Smooth muscle cell (in vitro differentiated cells): ENCODE measurements around the gene MYO7B. TPM values are rescaled to one million over a fixed set of nuclear protein-coding genes. Genes with fewer than 3 reads are reported as not detected.
A peak's percentile ranks its signal among the peaks of the same experiment; 100 is the strongest.
"Not testable (repeated sequence)": the region's sequence is repeated elsewhere in the genome, so short reads cannot be mapped to it uniquely, and the experiment has no call there.

Source experiments
- DNase-seq: peaks from one replicate; lab custom pipeline; 2025; ENCODE audit not compliant: unreplicated experiment; lab: John Stamatoyannopoulos, UW
- H2AFZ ChIP-seq: fragments of 200-600 bp; sonication (generic); 2 replicates; pipeline ENCODE4 v1.6.0; 2016; ENCODE audit warnings: antibody characterized with exemption, low read depth, mild to moderate bottlenecking
- H3F3A ChIP-seq: fragments of 200-600 bp; sonication (generic); 2 replicates; pipeline ENCODE4 v1.6.0; 2017; ENCODE audit warnings: antibody characterized with exemption, low read depth
- H3K27ac ChIP-seq: fragments of 200-600 bp; sonication (generic); 2 replicates; pipeline ENCODE4 v1.5.1; 2016; ENCODE audit warnings: low read depth, mild to moderate bottlenecking
- H3K27me3 ChIP-seq: fragments of 200-600 bp; sonication (generic); 2 replicates; pipeline ENCODE4 v1.6.1; 2016; ENCODE audit warnings: low read depth, mild to moderate bottlenecking
- H3K36me3 ChIP-seq: fragments of 200-600 bp; sonication (generic); 2 replicates; pipeline ENCODE4 v1.5.1; 2016; ENCODE audit warnings: low read depth
- H3K4me1 ChIP-seq: fragments of 200-600 bp; sonication (generic); 2 replicates; pipeline ENCODE4 v1.5.1; 2016; ENCODE audit warnings: low read depth
- H3K4me2 ChIP-seq: fragments of 200-600 bp; sonication (generic); 2 replicates; pipeline ENCODE4 v1.6.0; 2016; ENCODE audit warnings: mild to moderate bottlenecking
- H3K4me3 ChIP-seq: fragments of 200-600 bp; sonication (generic); 2 replicates; pipeline ENCODE4 v1.5.1; 2016; ENCODE audit warnings: mild to moderate bottlenecking
- H3K79me2 ChIP-seq: fragments of 200-600 bp; sonication (generic); 2 replicates; pipeline ENCODE4 v1.6.0; 2016; ENCODE audit warnings: low read depth, mild to moderate bottlenecking
- H3K9ac ChIP-seq: fragments of 200-600 bp; sonication (generic); 2 replicates; pipeline ENCODE4 v1.6.0; 2016; ENCODE audit warnings: low read depth
- H3K9me3 ChIP-seq: fragments of 200-600 bp; sonication (generic); replicated peaks from 2 replicates; pipeline ENCODE4 v1.5.1; 2016; ENCODE audit warnings: low read depth
- H4K20me1 ChIP-seq: fragments of 200-600 bp; sonication (generic); 2 replicates; pipeline ENCODE4 v1.6.0; 2016; ENCODE audit warnings: low read depth
- WGBS: methylation state at CpG from one replicate; pipeline ENCODE4 v1.1.7; 2016; ENCODE audit warnings: low lambda C conversion rate; 5-methylcytosine and 5-hydroxymethylcytosine counted together
- polyA plus RNA-seq: library from polyadenylated mRNA; unstranded; fragments of >200 nt; fragmentation: Nextera tagmentation; extraction: Ambion mirVana; gene quantifications from 2 replicates; pipeline ENCODE4 v1.2.1, GENCODE V29; 2016
- total RNA-seq: library from RNA; depleted of rRNA; stranded (reverse); fragments of >200 nt; gene quantifications from 2 replicates; pipeline ENCODE4 v1.2.3, GENCODE V29; 2014
- TF ChIP-seq, protein P1 (sequence below): fragments of 200-600 bp; sonication (generic); IDR thresholded peaks from 2 replicates; pipeline ENCODE4 v1.5.1; 2017; ENCODE audit warnings: borderline replicate concordance, mild to moderate bottlenecking, antibody characterized with exemption; ENCODE audit not compliant: insufficient read depth, poor library complexity, severe bottlenecking

MYO7B gene
- total and polyA plus RNA-seq, 2 experiments from 2014 or later: 0.09 to 0.35 TPM

DNA sequence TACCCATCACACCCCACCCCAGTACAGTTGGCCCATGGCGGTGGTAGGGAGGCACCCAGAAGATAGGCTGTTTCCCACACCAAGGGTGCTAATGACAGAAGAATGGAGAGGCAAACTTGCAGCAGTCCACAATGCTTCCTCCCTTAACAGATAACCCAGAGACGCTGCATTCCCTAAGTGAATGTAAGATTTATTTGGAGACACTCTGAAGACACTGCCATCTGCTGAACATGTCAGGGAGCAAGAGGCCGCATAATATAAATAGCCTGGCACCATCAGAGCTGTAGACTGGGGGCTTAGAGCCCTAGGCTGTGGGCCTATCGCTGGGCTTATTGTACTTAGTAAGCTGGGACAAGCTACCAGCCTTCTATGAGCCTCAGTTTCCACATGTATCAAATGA, 7.0 kb upstream of the MYO7B start:
- H3K9ac ChIP-seq: no peak overlapping the region
- WGBS: 59% methylated on average over 4 of the region's 4 CpGs

DNA sequence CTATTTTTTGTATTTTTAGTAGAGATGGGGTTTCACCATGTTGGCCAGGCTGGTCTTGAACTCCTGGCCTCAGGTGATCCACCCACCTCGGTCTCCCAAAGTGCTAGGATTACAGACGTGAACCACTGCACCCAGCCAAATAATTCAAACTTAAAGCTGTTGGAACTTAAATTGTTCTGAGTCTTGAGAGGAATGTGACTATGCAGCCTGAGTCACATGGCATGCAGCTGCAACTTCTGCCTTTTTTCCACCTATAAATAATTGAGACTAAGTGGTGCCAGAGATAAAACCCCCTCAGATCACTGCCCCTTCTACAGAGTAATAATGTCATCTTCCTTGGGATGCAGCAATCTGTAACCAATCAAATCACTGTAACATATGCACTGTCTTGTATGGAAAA, 6.1 kb upstream of the MYO7B start:
- H3K27me3 ChIP-seq, H3K4me3 ChIP-seq, H3K27ac ChIP-seq, H3F3A ChIP-seq, H2AFZ ChIP-seq, H3K9ac ChIP-seq, H3K9me3 ChIP-seq, H4K20me1 ChIP-seq, H3K36me3 ChIP-seq, H3K4me2 ChIP-seq, DNase-seq: not testable (repeated sequence)
- Histone ChIP-seq H3K4me1 (peaks cover 13% of the 10 kb centered on the region), H3K79me2 (peaks cover 17% of the 10 kb centered on the region)
- WGBS: 84% methylated on average over 2 of the region's 2 CpGs

More for the DNA sequence above, 7.0 kb upstream of the MYO7B start:
- DNase-seq: no peak
- peaks cover 13% of the 10 kb centered on the region for H3K4me1 ChIP-seq
- H3K4me2 ChIP-seq: no peak overlapping the region
- H4K20me1 ChIP-seq: peaks cover 10% of the 10 kb centered on the region
- no peaks in the 10 kb centered on the region for H3F3A ChIP-seq
- no peaks in the 10 kb centered on the region for H3K27me3 ChIP-seq
- H3K79me2 ChIP-seq: peaks cover 27% of the 10 kb centered on the region
- TF ChIP-seq, protein P1, sequence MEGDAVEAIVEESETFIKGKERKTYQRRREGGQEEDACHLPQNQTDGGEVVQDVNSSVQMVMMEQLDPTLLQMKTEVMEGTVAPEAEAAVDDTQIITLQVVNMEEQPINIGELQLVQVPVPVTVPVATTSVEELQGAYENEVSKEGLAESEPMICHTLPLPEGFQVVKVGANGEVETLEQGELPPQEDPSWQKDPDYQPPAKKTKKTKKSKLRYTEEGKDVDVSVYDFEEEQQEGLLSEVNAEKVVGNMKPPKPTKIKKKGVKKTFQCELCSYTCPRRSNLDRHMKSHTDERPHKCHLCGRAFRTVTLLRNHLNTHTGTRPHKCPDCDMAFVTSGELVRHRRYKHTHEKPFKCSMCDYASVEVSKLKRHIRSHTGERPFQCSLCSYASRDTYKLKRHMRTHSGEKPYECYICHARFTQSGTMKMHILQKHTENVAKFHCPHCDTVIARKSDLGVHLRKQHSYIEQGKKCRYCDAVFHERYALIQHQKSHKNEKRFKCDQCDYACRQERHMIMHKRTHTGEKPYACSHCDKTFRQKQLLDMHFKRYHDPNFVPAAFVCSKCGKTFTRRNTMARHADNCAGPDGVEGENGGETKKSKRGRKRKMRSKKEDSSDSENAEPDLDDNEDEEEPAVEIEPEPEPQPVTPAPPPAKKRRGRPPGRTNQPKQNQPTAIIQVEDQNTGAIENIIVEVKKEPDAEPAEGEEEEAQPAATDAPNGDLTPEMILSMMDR: no peak
- H3K27ac ChIP-seq: no peak overlapping the region
- H3K9me3 ChIP-seq: no peaks in the 10 kb centered on the region
- peak overlapping the region; percentile 82 for H2AFZ ChIP-seq
- no peaks in the 10 kb centered on the region for H3K36me3 ChIP-seq
- no peak overlapping the region for H3K4me3 ChIP-seq

DNA sequence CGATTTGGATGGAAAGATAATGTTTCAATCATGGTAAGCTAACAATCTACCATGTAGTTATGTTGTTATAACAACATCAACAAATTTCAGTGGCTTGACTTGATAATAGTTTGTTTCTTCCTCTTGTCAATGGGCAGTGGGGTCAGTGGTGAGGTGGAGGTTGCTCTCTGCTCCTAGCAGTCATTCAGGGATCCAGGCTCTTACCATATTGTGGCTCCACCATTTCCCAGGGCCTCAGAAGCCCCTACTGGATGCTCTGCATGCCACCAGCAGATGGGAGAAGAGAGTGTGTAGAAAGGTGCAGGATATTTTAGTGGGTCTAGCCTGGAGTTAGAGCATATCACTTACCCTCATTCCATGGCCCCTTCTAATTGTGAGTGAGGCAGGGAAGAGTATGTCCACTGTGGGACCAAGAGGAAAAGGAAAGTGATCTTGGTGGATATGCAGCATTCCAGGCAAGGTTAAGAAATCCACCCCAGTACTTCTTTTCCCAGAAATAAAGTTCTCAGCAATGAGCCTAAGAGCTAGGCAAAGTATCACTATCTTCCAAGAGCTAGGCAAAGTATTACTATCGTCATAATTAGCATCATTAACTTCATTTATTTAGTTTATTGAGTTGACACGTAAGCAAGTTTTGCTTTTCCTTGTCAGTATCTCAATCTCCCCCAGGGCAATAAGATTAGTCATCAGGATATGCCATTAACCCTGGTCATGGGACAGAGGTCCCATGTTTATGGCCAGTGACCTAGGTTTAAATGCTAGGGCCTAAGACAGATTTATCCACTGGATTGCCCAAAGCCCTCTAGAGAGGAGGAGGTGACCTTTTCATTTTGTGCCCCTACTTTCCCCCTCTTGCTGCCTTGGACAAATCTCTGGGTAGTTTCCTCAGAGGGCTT, 5.0 kb upstream of the MYO7B start:
- H3K79me2 ChIP-seq: peaks cover 7% of the 10 kb centered on the region
- H3K4me2 ChIP-seq: no peak overlapping the region
- peaks cover 7% of the 10 kb centered on the region for H3K27me3 ChIP-seq
- H3K36me3 ChIP-seq: no peaks in the 10 kb centered on the region
- H3K9ac ChIP-seq: no peak overlapping the region
- H3K4me3 ChIP-seq: no peak overlapping the region
- 85% methylated on average over 3 of the region's 3 CpGs for WGBS
- H3K4me1 ChIP-seq: peaks cover 13% of the 10 kb centered on the region
- no peaks in the 10 kb centered on the region for H4K20me1 ChIP-seq
- H3K27ac ChIP-seq: no peak overlapping the region
- no peak for DNase-seq
- H3K9me3 ChIP-seq: no peaks in the 10 kb centered on the region
- H3F3A ChIP-seq: no peaks in the 10 kb centered on the region
- TF ChIP-seq, protein P1: no peak
- H2AFZ ChIP-seq: no peak overlapping the region

DNA sequence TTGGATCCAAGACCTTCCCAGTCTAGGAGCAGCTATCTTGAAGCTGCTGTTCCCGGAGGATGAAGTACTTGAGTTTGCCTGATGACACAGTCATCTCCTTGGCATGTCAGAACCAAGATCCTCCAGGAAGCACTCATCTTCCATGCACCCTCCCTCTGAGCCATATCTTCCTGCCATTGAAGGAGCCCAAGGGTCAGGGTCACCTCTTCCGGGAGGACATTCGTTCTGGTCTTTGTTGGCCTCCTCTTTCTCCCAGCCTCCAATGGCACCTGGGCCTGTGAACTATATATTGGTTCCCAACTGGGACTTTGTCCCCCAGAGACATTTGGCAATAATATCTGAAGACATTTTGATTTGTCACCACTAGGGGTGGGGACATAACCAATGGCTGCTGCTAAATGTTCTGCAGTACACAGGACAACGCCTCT, 4.2 kb upstream of the MYO7B start:
- H3K4me3 ChIP-seq: no peak overlapping the region
- no peak overlapping the region for H3K4me2 ChIP-seq
- H3K9me3 ChIP-seq: no peaks in the 10 kb centered on the region
- H3K79me2 ChIP-seq: no peaks in the 10 kb centered on the region
- H3K27ac ChIP-seq: no peak overlapping the region
- no peaks in the 10 kb centered on the region for H3F3A ChIP-seq
- no peaks in the 10 kb centered on the region for H4K20me1 ChIP-seq
- no peak overlapping the region for H3K9ac ChIP-seq
- H3K4me1 ChIP-seq: peaks cover 13% of the 10 kb centered on the region
- TF ChIP-seq, protein P1: no peak
- no peak overlapping the region for H2AFZ ChIP-seq
- 72% methylated on average over 4 of the region's 4 CpGs for WGBS
- H3K27me3 ChIP-seq: peaks cover 7% of the 10 kb centered on the region
- H3K36me3 ChIP-seq: no peaks in the 10 kb centered on the region
- no peak for DNase-seq
